Right lung (tissue), 10 donors: Measurements from ENCODE around the gene SLC30A9. TPM values are rescaled to one million over a fixed set of nuclear protein-coding genes. Genes with fewer than 3 reads are reported as not detected.

Source experiments
- DNase-seq, 2 donors: peaks; one replicate each; pipeline ENCODE4 v3.0.0-alpha.2; 2013
- long read RNA-seq, 8 donors: transcript quantifications; one replicate each; lab custom pipeline, GENCODE V29; 2026
- polyA plus RNA-seq, 5 donors: library from polyadenylated mRNA; unstranded; fragments of 120-200 nt; gene quantifications; one replicate each; pipeline versions ENCODE4 v1.2.1 to v1.2.3, GENCODE V29; 2013; ENCODE audit warnings: inconsistent platforms in 1 of 5, low replicate concordance in 1 of 5; ENCODE audit not compliant: insufficient read length in 5 of 5, insufficient read depth in 1 of 5

SLC30A9 gene
- polyA plus RNA-seq = 100 to 1,000 TPM in 1 of 5 donors, 10 to 100 TPM in 4; 64.5 to 104 (median 97.3) TPM
- long read RNA-seq, donor 1, full-length matches to known transcripts = 21 of 77 reads
- long read RNA-seq, donor 1, partial matches to known transcripts = 56 of 77 reads
- long read RNA-seq, donor 1, other reads (novel, unspliced or antisense) = 0 of 77 reads
- long read RNA-seq, donor 2, full-length matches to known transcripts = 11 of 11 reads
- long read RNA-seq, donor 2, partial matches to known transcripts = 0 of 11 reads
- long read RNA-seq, donor 2, other reads (novel, unspliced or antisense) = 0 of 11 reads
- long read RNA-seq, donor 3, full-length matches to known transcripts = 5 of 5 reads
- long read RNA-seq, donor 3, partial matches to known transcripts = 0 of 5 reads
- long read RNA-seq, donor 3, other reads (novel, unspliced or antisense) = 0 of 5 reads
- long read RNA-seq, donor 4, full-length matches to known transcripts = 8 of 13 reads
- long read RNA-seq, donor 4, partial matches to known transcripts = 5 of 13 reads
- long read RNA-seq, donor 4, other reads (novel, unspliced or antisense) = 0 of 13 reads
- long read RNA-seq, donor 5, full-length matches to known transcripts = 12 of 100 reads
- long read RNA-seq, donor 5, partial matches to known transcripts = 88 of 100 reads
- long read RNA-seq, donor 5, other reads (novel, unspliced or antisense) = 0 of 100 reads
- long read RNA-seq, donor 6, full-length matches to known transcripts = 14 of 28 reads
- long read RNA-seq, donor 6, partial matches to known transcripts = 14 of 28 reads
- long read RNA-seq, donor 6, other reads (novel, unspliced or antisense) = 0 of 28 reads
- long read RNA-seq, donor 7, full-length matches to known transcripts = 11 of 11 reads
- long read RNA-seq, donor 7, partial matches to known transcripts = 0 of 11 reads
- long read RNA-seq, donor 7, other reads (novel, unspliced or antisense) = 0 of 11 reads
- long read RNA-seq, donor 8, full-length matches to known transcripts = 2 of 22 reads
- long read RNA-seq, donor 8, partial matches to known transcripts = 20 of 22 reads
- long read RNA-seq, donor 8, other reads (novel, unspliced or antisense) = 0 of 22 reads

GRCh38 chr4:41990365-41991111 lies at the start of gene SLC30A9:
TSS of gene SLC30A9 (plus strand) at chr4:41990530. CDS start at chr4:41990652, 122 bp downstream.
- DNase-seq = peak; percentile 95 to 96

GRCh38 chr4:41940834-41941233 lies 49.5 kb upstream of the SLC30A9 start:
- no peak for DNase-seq

- DNase-seq = peak; percentile 20 to 29
Measured at GRCh38 chr4:41943506-41943905, 46.8 kb upstream of the SLC30A9 start.

GRCh38 chr4:41944089-41944488 lies 46.2 kb upstream of the SLC30A9 start:
- DNase-seq = no peak

- no peak for DNase-seq
Measured at GRCh38 chr4:41949531-41949930, 40.8 kb upstream of the SLC30A9 start.

- no peak for DNase-seq
Measured at GRCh38 chr4:41957634-41958033, 32.7 kb upstream of the SLC30A9 start.

GRCh38 chr4:41963105-41963504 lies 27.2 kb upstream of the SLC30A9 start:
- DNase-seq = no peak

GRCh38 chr4:41964401-41964800 lies 25.9 kb upstream of the SLC30A9 start:
- no peak for DNase-seq

- DNase-seq = no peak
Measured at GRCh38 chr4:41967392-41967791, 22.9 kb upstream of the SLC30A9 start.

GRCh38 chr4:41969671-41970070 lies 20.7 kb upstream of the SLC30A9 start:
- DNase-seq = no peak

- no peak for DNase-seq
Measured at GRCh38 chr4:41975341-41975740, 15.0 kb upstream of the SLC30A9 start.

GRCh38 chr4:41976775-41977516 lies 13.4 kb upstream of the SLC30A9 start:
- DNase-seq = no peak

GRCh38 chr4:41977709-41978108 lies 12.6 kb upstream of the SLC30A9 start:
- no peak for DNase-seq

GRCh38 chr4:41981456-41981855 lies 8.9 kb upstream of the SLC30A9 start, which contains the start of gene DCAF4L1:
TSS of gene DCAF4L1 (plus strand) at chr4:41981756. CDS start at chr4:41981793, 37 bp downstream.
- no peak for DNase-seq

GRCh38 chr4:41982716-41983115 lies 7.6 kb upstream of the SLC30A9 start:
- DNase-seq = no peak

GRCh38 chr4:41985151-41985550 lies 5.2 kb upstream of the SLC30A9 start:
- DNase-seq = no peak

GRCh38 chr4:41989994-41990364 lies 351 bp upstream of the SLC30A9 start:
- DNase-seq = no peak

GRCh38 chr4:41991916-41992767 lies 1.8 kb downstream of the SLC30A9 start:
- no peak for DNase-seq
